Cardiac septum (tissue), 1 donor: ENCODE measurements around the gene PCDHA13. TPM values are rescaled to one million over a fixed set of nuclear protein-coding genes. Genes with fewer than 3 reads are reported as not detected.
"Not testable (repeated sequence)": the region's sequence is repeated elsewhere in the genome, so short reads cannot be mapped to it uniquely, and the experiment has no call there.

Experiments
- DNase-seq: peaks from one replicate; pipeline ENCODE4 v3.0.0-alpha.2; 2020; ENCODE audit warnings: low spot score
- intact Hi-C: fragments of 100-400 bp; cut with DNase I; formaldehyde crosslinking; loops from one replicate; pipeline ENCODE4 v1.14.0; 2022
- long read RNA-seq: library from polyadenylated mRNA; unstranded; transcript quantifications from one replicate; pipeline ENCODE4 v2.0.0, GENCODE V29; 2021
- total RNA-seq: library from RNA; stranded (reverse); fragmentation: NEBNext Ultra II Directional; extraction: Animal tissue kit (Norgen Biotek cat#: 25700); gene quantifications from one replicate; pipeline ENCODE4 v1.2.1, GENCODE V29; 2021
- donor health status: DM: no; HTN: no; CAD: no.

The PCDHA13 gene
- not detected for total RNA-seq
- long read RNA-seq, result 0 reads

GRCh38 chr5:140881889-140882590 lies at the start of gene PCDHA13:
Gene PCDHA13, plus strand, starts transcription at chr5:140882124. Its CDS starts 145 bp downstream, at chr5:140882269.
- no peak for DNase-seq
- intact Hi-C loops, result loop anchor here (5.0 kb wide), 1 partner anchor 160 kb away; no protein-coding TSS in a partner anchor

- DNase-seq, result no peak
- intact Hi-C loops, result no loop called here
Observed at GRCh38 chr5:140833993-140834392, 47.9 kb upstream of the PCDHA13 start, which contains the start of gene PCDHA7. Gene PCDHA7, plus strand, starts transcription at chr5:140834269. Its CDS starts 115 bp downstream, at chr5:140834384.

GRCh38 chr5:140834439-140835008 lies 47.4 kb upstream of the PCDHA13 start:
- intact Hi-C loops, DNase-seq: not testable (repeated sequence)

GRCh38 chr5:140835622-140836510 lies 46.1 kb upstream of the PCDHA13 start:
- intact Hi-C loops, result no loop called here

GRCh38 chr5:140840978-140841962 lies 40.7 kb upstream of the PCDHA13 start, which contains the start of gene PCDHA8:
Gene PCDHA8, plus strand, starts transcription at chr5:140841187. Its CDS starts 135 bp downstream, at chr5:140841322.
- intact Hi-C loops, result no loop called here
- DNase-seq, result no peak

More at GRCh38 chr5:140835622-140836510, 46.1 kb upstream of the PCDHA13 start:
- DNase-seq, result no peak

GRCh38 chr5:140842798-140843733 lies 38.9 kb upstream of the PCDHA13 start:
- no peak for DNase-seq

GRCh38 chr5:140848139-140849102 lies 33.5 kb upstream of the PCDHA13 start, which contains the start of gene PCDHA9:
Gene PCDHA9, plus strand, starts transcription at chr5:140848382. Its CDS starts 114 bp downstream, at chr5:140848496.
- intact Hi-C loops, result not testable (repeated sequence)
- peak; percentile 59 for DNase-seq

More at GRCh38 chr5:140842798-140843733, 38.9 kb upstream of the PCDHA13 start:
- intact Hi-C loops, result no loop called here

GRCh38 chr5:140849831-140850634 lies 31.9 kb upstream of the PCDHA13 start:
- intact Hi-C loops, result loop anchor here (10.0 kb wide), 1 partner anchor 195 kb away; no protein-coding TSS in a partner anchor
- not testable (repeated sequence) for DNase-seq

- intact Hi-C loops, result loop anchor here (10.0 kb wide), 1 partner anchor 189 kb away; no protein-coding TSS in a partner anchor
- no peak for DNase-seq
Observed at GRCh38 chr5:140855772-140856674, 25.9 kb upstream of the PCDHA13 start, which contains the start of gene PCDHA10. Gene PCDHA10, plus strand, starts transcription at chr5:140855897. Its CDS starts 152 bp downstream, at chr5:140856049.

GRCh38 chr5:140857177-140857986 lies 24.5 kb upstream of the PCDHA13 start:
- intact Hi-C loops, result loop anchor here (10.0 kb wide), 1 partner anchor 187 kb away; no protein-coding TSS in a partner anchor
- no peak for DNase-seq

GRCh38 chr5:140857987-140858240 lies 24.0 kb upstream of the PCDHA13 start:
- no peak for DNase-seq
- intact Hi-C loops, result loop anchor here (10.0 kb wide), 1 partner anchor 187 kb away; no protein-coding TSS in a partner anchor

- no peak for DNase-seq
- intact Hi-C loops, result no loop called here
Observed at GRCh38 chr5:140862441-140863295, 19.3 kb upstream of the PCDHA13 start.
